Fibroblast of upper back skin (primary cell): Measurements from ENCODE around the gene SLC11A2.
"Not testable (repeated sequence)": the region's sequence is repeated elsewhere in the genome, so short reads cannot be mapped to it uniquely, and the experiment has no call there.

ENCODE experiments used
- DNase-seq: peaks from one replicate; pipeline ENCODE4 v3.0.0-alpha.2; 2013

SLC11A2 gene

DNA sequence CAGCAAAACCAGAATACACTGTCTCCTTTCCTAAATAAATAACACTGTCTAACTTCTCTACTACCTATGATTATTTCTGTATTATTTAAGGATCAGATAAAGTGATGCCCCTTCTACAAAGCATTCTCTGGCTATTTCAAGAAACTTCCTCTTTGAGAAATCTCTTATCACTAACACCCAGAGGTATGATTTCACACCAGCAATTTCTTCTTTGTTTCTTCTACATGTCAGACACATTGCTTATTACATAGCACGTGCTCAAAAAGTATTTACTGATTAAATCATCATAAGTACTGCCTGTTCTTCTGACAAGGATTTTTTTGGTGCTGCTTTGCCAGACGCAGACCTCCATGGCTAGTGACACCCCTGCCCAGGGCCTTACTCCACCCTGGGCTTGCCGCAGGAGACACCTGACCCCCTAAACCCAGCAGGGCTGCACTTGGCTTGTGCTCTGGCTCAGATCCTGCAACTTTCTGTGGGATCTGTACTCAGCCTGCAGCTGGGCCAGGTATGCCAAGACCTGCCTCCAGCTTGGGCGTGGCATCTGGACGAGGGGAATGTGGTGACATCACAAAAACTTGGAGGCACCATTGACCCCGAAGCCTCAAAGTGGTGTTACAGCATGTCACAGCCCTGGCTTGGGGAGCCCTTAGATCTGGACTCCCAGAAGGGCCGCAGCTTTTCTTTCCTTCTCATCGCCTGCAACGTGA, 89.2 kb downstream of the SLC11A2 start:
- no peak for DNase-seq

- DNase-seq = no peak
Observed at GRCh38 chr12:50934981-50935807, 91.0 kb downstream of the SLC11A2 start.

DNA sequence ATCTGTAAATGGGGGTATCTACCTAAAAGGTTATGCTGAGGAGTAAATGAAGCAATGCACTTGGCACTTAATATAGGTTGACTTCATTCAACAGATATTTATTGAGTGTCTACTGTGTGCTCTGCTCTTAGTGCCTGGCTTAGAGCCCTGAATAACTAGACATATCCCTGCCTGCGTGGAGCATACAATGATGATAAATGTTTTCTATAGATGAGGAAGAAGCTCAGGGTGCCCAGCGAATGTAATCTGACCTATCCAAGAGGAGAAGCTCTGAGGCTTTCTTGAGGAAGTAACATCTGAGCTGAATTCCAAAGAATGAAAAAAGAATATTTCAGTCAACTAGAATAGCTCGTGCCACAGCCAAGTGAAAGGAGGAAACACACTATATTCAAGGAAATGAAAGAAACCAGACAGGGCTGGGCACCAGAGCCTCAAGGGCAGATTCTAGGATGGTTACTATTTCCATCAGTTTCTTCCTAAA, 91.8 kb downstream of the SLC11A2 start:
- no peak for DNase-seq

DNA sequence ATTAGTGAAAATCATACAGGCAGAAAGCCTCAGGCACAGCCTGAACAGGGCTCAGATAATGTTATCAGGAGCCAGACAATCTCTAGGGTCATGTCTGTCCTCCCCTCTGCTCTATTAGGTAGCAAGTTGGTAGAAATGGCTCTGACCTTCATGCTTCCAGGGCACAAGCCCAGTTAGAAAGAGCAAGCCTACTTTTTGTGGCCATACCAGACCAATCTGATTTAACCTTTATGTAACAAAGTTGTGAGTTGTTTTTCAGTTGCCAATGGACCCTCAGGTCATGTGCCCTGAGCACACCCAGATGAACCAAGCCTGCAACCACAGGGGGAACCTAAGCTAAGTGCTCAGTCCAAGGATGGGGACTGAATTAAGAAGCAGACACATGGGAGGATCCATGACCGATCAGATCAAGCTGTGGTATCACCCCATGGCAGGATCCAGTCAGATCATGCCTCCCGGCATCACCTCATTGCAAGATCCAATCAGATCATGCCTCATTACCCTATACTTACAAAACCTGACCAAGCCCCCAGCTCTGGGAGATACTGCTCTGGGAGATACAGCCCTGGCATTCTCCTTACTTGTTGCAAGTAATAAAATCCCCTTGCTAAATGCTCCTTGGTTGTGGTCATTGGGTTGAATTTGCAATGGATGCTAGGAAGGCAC, 92.6 kb downstream of the SLC11A2 start:
- DNase-seq = no peak

- DNase-seq = no peak
Observed at GRCh38 chr12:50932787-50933280, 93.3 kb downstream of the SLC11A2 start.

GRCh38 chr12:50930477-50930876, 95.7 kb downstream of the SLC11A2 start:
- not testable (repeated sequence) for DNase-seq

DNA sequence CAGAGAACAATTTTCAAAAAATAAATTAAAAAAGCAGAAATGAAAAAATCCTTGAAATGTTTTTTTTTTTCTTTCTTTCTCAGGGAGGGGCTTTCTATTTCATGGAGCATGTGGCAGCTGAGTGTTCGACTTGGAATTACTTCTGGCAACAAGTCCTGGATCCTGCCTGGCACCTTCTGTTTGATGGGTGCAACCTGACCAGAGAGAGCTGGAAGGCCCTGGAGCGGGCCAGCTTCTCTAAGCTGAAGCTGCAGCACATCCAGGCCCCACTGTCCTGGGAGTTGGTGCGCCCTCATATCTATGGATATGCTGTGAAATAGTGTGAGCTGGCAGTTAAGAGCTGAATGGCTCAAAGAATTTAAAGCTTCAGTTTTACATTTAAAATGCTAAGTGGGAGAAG, 96.4 kb downstream of the SLC11A2 start:
- no peak for DNase-seq
